Endothelial cell of hepatic sinusoid (primary cell): ENCODE results near the gene OGDHL.
"Not testable (repeated sequence)": the region's sequence is repeated elsewhere in the genome, so short reads cannot be mapped to it uniquely, and the experiment has no call there.

Experiments used
- in situ Hi-C: cut with HindIII; loops from 2 replicates; pipeline ENCODE4 v1.10.0; 2017; ENCODE audit warnings: low sequenced_read_pairs

Gene OGDHL

DNA sequence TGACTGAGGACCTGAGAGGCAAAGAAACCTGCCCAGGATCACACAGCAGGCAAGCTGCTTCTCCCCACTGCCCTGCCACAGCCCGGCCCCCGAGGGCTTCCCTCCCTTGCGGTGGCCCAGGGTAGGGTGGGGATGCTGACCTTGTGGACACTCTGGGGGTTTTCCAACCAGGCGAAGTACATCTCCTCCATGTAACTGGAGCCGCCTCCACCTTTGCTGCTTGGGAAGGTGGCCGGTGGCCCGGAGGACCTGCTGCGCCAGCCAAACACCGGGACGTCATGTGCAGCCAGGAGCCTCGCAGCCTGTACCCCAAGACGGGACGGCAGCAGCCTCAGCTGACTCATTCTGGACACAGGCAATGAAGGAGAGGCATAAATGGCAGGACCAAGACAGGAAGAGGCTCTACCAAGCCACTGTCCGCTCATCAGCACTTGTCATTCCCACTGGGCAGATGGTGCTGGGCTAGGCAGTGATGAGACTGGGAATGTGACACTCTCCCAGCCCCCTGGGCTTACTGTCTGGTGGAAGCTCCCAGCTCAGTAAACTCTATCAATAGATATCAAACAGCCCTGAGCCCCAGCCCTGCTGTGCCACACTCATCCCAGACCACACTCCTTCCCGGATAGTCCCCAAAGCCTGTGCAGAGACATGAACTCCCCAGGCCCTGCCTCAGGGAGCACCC lies 3.7 kb downstream of the OGDHL start:
- in situ Hi-C loops, result no loop called here

DNA sequence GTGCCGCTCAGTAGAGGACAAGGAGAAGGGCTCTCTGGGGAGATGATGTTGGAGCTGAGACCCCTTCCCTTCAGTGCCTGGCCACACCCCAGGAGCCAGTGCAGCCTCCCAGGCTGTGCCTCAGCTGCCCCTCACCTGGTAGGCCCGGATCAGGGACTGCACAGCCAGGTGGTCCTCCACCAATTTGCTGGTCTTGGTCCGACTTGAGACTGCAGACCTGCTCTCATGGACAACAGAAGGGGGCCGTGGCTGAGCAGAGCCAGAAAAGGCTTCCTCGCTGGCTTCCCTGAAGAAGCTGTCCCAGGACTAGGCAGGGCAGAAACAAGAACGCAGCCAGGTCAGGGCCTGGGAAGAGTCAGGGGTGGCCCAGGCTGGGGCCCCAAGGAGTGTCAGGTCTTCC lies 5.5 kb downstream of the OGDHL start:
- in situ Hi-C loops, result no loop called here

DNA sequence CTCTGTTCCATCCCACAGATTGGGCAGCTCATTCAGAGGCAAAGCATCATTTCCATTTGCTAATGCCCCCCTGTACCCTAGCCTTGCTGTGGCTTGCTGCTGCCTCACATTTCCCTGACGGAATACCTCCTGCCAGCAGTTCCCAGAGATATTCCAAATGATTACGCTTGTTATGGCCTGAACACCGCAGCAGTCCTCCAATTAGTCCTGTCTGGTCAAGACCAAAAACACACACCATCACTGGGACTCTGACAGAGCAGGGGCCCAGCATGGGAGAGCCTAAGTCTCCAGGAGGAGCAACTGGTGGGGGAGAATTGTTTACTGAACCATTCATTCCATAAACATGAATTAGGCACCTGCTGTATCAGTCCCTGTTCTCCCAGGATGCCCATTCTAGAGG lies 6.1 kb downstream of the OGDHL start:
- in situ Hi-C loops, result no loop called here

DNA sequence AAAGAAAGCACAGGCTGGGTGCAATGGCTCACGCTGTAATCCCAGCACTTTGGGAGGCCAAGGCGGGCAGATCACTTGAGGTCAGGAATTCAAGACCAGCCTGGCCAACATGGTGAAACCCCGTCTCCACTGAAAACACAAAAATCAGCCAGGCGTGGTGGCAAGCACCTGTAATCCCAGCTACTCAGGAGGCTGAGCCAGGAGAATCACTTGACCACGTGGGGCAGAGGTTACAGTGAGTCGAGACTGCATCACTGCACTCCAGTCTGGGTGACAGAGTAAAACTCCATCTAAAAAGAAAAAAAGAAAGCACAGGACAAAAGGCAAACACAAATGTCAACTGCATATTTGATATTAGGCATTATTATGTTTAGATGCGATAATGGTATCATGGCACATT lies 7.2 kb downstream of the OGDHL start:
- in situ Hi-C loops, result not testable (repeated sequence)

DNA sequence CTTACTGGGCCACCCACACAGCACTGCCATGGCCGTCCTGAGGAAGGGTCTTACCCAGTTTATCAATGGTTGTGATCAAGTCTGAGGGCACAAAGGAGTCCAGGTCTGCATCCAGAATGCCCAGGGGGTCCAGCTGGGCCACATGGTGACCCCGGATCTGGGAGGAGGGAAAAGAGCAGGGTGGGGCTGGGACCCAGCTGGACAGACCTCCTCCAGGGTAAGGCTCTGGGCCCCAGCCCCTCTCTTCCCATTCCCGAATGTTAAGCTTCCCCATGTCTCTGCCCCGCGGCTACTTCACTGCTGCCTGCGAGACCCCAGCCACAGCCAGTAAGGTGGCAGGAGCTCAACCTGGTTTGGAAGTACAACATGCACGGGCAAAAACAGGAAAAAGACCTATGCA lies 9.5 kb downstream of the OGDHL start:
- in situ Hi-C loops, result no loop called here

DNA sequence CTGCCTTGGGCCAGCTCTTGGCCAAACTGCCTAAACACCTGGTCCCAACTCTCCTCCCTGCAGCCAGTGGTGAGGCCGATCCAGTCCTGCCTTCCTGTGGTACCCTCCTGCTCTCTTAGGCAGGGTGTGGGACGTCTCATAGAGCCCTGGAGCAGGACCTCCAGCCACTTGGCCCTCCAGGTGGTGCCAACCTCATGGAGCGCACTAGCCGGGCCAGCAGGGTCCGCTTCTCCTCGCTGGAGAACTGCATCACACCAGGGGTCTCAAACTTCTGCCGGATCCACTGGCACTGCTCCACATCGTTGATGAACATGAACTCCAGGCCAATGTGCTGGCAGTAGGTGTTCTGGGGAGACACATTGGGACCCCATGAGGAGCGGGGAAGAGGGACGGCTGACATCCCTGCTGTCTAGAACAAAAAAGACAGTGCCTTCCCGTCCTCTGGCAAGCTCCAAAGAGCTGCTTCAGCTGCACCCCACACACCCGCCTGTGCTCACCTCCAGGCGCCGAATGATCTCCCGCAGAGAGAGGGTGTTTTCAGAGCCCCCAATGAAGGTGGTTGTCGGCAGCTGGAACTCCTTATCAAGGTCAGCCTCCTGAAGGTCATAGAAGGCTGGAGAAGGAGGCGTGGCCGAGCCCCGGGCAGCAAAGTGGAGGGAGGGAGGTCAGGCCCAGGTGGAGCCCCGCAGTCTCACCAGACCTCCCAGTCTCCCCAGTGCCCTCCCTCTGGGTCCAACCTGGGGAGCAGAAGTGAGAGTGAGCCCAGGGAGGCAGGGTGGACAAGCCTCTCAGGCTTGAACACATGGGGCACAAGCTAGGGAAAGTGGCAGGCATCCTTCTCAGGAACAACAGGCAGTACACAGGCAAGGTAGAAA lies 10.2 kb downstream of the OGDHL start:
- in situ Hi-C loops, result no loop called here

DNA sequence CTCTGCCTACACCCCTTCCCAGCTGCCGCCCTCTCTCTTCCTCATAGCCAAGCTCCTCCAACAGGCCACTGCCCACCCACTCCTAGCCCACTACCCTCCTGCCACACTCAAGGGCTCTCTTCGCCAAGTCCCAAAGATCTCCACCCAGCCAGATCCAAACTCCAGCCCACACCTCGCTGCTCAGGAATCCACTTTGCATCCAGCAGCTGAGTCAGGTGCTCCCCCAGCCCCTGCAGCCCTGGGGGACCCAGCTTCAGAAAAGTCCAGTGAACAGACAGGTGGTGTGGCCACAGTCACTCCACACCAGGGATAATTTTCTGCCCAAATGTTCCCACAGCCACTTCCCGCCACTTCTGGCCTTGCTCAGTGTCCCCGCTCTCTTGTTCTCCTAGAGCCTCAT lies 10.9 kb downstream of the OGDHL start:
- in situ Hi-C loops, result no loop called here

DNA sequence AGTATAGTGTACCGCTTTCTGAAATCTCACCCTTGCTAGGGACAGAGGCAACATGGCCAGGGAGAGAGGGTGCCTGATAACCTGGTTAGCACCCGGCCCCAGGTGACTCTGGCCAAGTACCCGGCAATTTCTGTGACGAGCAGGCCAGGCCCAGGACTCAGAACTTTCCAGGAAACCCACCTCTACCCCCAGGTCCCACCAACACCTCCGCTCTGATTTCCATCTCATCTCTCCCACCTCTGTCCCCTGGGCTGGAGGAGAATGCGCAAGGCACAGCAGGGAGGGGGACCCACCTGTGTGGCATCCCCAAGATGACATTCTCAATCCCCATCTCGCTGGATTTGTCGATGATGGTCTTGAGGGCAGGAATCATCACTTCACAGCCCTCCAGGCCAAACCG lies 11.6 kb downstream of the OGDHL start:
- in situ Hi-C loops, result no loop called here

DNA sequence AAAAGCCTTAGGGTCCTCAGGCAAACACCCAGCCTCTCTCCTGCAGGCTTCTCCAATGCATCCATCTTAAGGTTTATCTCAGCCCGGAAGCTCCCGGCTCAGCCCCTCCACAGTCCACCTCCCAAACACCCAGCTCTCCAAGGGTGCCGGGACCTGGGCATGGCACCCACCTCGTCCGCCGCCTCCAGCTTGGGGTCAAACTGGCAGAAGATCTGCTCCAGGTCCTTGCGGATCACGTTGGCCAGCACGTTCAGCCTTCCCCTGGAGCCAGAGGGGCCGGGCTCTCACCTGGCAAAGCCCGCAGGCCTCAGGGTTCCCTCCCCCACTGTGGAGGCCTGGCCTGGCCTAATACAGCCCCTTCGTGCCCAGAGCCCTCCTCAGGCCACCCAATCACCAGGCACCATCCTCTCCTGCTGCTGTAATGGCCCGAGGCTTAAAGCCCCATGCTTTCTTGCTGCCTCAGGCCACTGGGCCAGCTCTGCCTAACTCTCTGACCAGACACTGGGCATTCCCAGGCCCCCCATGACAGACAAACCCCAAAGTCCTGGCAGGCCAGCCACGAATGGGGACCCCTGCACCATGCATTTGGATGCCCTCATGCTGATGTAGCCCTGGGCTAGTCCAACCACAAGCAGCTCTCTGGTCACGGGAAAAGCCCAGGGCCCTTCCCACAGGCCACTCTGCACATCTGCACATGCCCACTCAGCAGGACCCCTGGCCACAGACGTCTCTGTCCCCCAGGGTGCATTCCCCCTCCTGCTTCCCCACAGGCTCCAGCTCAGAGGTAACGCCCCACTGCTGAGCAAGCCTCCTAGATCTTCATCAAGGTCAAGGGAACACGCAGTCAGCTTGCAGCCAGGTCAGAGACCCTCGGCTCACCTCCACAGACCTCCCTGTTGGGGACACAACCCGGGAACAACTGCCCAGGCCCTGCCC lies 12.3 kb downstream of the OGDHL start:
- in situ Hi-C loops, result no loop called here

DNA sequence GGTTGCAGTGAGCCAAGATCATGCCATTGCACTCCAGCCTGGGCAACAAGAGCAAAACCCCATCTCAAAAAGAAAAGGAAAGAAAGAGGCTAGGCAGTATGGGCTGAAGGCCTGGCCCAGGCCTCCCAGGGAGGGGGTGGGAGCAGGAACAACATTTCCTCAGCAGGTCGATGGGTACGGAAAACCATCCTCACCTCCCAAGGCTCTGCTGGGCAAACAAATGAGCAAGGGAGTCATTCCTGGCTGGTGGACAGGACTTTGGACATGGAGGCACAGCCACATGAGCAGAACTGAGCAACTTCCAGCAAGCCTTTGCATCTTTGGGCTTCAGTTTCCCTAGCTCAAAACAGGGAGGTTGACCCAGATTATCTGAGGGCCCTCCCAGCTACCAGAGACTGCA lies 13.0 kb downstream of the OGDHL start:
- in situ Hi-C loops, result no loop called here

DNA sequence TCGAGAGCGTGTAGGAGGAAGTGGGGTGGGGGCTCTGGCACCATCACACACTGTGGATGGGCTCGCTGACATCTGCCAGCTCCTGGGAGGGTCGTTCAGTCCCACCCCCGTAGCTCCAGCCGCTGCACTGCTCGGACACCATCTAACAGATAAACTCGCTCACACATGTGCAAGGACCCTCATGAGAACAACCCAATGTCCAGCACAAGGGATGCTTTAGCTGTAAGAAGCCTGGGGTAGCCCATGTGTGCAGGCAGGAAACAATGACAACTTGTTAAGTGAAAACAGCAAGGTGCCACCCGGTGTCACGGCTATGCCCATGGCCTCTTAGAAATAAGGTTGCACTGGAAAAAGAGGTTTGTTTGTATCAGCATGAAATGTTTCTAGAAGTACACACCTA lies 14.1 kb downstream of the OGDHL start:
- in situ Hi-C loops, result no loop called here

DNA sequence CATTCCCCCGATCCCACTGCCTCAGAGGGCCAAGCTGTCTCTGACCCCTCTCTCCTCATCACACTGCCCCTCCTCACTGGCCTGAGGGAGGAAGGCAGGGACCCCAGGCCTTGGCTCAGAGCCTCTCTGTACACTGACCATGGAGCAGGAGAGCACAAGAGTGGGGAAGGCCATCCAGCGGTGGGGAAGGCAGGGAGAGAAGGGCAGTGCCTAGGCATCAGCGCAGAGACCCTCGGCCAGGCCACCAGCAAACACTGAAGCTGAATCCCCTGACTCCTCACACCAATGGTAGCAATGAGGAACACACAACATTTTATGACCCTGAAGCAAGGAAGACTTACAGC lies 14.8 kb downstream of the OGDHL start:
- in situ Hi-C loops, result no loop called here

DNA sequence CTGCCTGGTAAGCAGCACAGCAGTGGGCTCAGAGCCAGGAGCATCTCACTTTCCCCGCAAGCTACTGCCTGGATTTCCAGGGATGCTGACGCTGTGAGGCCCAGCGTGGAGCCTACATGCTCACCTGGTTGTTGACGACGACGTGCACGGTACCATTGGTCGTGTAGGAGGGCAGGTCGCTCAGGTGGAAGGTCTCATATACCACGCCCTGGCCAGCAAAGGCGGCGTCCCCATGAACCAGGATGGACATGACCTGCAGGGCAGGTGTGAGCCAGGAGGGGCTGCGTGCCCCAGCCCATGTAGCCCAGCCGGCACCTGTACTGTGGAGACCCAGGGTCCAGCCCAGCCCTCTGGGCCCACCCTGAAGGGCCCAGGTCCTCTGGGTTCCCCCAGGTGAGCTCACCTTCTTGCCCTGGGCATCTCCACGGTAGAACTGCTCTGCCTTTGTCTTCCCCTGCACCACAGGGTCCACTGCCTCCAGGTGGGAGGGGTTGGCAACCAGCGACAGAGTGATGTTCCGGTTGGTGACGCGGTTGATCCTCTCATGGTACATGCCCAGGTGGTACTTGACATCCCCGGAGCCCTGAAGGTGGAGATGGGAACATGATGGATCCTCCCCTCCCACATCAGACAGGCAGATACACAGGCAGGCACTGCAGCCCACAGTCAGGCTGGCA lies 15.4 kb downstream of the OGDHL start:
- in situ Hi-C loops, result no loop called here

DNA sequence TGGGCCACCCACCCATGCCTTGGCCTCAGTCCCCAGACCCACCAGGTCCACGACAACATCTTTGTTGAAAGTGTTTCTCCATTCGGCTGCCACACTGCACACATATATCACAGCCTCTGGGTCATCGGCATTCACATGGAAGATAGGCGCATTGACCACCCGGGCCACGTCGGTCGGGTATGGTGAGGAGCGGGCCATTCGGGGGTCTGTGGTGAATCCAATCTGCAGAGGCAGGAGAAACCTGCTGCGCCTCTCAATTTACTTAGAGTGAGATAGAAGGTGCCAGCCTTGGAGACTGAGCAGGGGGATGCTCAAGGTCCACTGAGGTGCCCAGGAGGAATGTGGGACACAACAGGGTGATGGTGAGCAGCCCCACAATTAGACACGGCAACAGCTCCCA lies 16.4 kb downstream of the OGDHL start:
- in situ Hi-C loops, result no loop called here

DNA sequence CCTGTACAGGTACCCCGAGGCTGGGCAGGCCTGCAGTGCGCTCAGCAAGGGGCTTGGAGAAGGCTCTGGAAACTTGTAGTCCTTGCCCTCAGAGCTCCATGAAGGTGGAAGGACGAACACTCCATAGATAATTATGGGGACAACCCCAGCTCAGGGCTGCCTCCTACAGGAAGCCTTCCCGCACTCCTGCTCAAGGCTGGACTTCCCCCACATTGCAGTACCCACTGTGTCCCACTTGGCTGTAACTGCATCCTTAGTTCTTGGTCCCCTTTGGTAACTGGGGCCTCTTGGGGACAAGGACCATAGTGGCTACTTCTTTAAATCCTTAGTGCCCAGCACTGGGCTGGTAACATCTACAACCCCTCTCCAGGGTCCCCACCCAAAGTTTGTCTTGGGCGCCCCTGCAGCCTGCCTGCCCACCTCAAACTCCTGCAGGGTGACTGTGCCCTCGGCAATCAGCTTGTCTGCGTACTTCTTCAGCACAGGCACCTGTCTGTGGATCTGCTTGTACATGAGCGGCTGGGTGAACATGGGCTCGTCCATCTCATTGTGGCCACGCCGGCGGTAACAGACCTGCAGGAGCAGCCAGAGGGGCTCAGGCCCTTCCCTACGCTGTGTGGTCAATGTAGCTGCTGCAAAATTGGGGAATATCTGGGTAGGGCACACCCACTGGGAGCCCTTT lies 17.1 kb downstream of the OGDHL start:
- in situ Hi-C loops, result no loop called here

DNA sequence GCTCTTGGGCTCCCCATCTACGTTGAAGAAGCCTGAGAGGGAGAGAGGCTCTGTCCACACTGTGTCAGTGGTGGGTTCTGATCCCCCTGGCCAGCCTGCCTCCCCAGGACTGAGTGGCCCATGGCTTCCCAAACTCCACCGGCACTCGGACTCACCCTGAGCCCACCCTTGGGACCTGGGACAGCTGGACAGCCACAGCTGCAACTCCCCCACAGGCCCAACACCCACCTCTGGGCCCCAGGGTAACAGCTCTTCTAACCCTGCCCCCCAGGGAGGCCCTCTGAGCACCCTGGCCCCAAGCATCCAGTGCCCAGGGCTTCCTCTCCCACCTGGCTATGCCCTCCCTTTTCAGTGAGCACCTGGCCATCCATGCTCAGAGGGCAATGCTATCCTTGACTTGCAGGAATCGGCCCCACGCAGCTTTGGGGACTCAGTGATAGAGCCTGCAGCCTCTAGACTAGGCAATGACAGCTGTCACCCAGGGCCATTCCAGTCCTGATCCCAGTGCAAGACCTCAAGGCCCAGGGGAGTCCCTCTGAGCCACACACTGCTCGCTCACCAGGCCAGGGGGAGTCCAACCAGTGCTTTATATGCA lies 17.9 kb downstream of the OGDHL start:
- in situ Hi-C loops, result no loop called here

DNA sequence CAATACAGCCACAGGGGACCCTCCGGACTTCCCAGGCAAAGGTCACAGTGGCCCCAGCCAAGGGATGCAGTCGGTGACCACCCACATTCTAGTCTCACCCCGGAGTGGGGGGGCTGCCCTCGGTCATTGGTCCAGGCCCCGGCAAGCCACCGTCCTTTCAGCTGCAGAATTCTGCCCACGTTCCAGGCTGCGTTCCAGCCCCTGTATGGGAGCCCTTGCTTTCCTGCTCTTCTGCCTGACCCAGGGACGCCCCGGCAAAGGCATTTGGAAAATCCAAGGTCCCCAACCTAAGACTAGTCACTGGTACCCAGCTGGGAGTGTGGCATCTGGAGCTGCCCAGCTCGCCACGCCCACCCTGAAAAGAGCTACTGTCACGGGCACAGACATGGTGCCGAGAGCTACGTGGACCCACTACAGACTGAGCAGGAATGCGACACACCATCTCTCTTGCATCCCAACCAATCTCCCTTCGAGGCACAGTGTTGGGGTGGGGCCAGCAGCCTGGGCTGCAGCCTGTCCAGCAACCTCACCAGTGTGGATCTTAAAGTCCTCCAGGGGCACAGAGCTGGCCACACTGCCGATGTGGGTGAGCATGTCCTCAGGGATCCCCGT lies 18.6 kb downstream of the OGDHL start:
- in situ Hi-C loops, result no loop called here

DNA sequence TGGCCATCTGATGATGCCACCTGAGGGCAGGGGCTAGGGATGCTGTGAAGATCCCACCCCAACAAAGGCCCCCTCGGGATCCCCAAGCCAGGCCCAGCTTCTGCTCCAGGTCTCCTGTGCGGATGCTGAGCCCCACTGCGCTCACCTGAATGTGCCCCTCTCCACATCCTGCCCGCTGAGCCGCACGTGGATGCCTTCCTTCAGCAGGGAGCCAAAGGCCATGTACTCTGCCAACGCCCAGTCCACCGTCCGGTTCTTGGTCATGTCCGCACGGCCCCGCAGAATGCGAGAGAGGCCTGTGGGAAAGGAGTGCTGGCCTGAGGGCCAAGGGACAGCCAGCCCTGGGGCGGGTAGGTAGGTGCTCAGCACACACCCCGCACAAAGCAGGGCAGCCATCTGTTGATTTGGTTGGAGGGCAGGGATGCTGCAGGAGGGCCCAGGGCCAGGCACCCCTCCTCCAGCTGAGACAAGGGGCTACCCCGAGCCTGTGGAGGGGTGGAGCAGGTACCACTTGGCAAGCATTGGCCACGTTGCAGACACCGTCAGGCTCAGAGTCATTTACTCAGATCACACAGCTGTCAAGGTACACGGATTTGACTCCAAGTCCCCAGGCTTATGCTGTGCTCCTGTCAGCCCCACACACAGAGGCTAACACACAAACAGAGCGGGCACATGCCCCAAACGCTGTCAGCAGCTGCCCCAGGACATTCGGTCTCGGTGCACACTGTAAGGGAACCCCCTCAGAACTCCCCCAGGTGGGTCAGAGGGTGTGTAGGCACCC lies 19.2 kb downstream of the OGDHL start:
- in situ Hi-C loops, result no loop called here
